OCI-LY1 (cell line): ENCODE measurements around the gene TRAPPC12.

Experiments
- CTCF ChIP-seq: fragments of 200-600 bp; sonication (generic), shearing (Covaris generic); IDR thresholded peaks from 2 replicates; pipeline ENCODE4 v1.5.1; 2017; ENCODE audit warnings: mild to moderate bottlenecking, antibody characterized with exemption, low read length, moderate library complexity, mixed read lengths
- EZH2 ChIP-seq: fragments of 200-600 bp; sonication (generic), shearing (Covaris generic); IDR thresholded peaks from 2 replicates; pipeline ENCODE4 v1.8.0; 2017; ENCODE audit warnings: borderline replicate concordance, mixed run types, mild to moderate bottlenecking, antibody characterized with exemption, low read length, moderate library complexity, mixed read lengths

DNA sequence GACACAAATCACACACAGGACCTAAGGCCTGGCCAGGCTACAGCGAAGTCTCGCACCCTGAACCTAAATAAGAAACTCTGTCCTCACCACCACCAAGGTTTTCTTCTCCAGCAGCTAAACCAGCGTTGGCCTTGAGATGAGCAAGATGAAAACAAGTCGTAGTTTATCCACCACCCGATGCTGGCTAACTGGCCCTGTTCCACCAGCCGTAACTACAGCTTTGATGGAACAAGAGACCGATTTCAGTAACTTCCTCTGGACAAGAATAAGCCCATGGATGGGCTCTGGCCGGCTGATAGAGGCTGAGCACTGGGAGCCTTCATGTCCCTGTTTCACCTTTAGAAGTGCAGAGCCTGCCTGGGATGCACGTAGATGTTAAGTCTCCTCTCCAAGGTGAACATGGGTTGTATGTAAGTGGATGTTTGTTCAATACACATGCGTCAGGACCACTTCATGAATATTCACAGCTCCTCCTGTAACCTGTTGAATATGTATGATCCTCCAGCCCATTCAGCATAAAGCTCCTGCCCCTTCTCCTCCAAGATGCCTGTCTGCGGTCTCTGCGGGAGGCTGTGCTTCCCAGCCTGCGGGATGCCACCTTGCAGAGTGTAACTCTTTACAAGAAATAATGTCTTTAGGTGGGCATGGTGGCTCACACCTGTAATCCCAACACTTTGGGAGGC is 115.6 kb downstream of the TRAPPC12 start:
- TF ChIP-seq CTCF (no peak), EZH2 (no peak)
